LoVo (cell line): ENCODE data around the gene C12orf42.
A peak's percentile ranks its signal among the peaks of the same experiment; 100 is the strongest.

Experiments
- DNase-seq: peaks from one replicate; pipeline ENCODE4 v3.0.0-alpha.2; 2016; ENCODE audit warnings: low spot score

Gene C12orf42

GRCh38 chr12:103423516-103423910, 72.3 kb downstream of the C12orf42 start:
- DNase-seq = no peak

- DNase-seq = no peak
Observed at GRCh38 chr12:103422746-103423515, 72.8 kb downstream of the C12orf42 start.

DNA sequence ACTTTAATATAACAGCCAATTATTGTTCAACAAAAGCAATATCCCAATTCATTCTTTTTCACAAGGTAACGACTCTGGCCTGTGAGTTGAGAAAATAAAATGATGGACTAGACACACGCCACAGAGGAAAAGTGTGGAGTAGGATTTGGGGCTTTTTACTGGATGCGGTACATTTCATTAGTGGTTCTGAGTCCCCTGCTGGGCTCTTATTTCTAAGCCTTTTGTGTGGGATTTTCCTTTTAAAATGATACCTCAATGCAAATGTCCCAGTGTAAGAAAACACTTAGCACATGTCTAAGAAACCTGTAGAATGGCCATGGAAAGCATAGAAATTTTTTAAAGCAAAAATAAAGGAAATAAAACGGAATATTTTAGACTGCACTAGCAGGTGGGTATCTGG, 73.4 kb downstream of the C12orf42 start:
- no peak for DNase-seq

- no peak for DNase-seq
Observed at GRCh38 chr12:103421402-103421801, 74.4 kb downstream of the C12orf42 start.

GRCh38 chr12:103415681-103416080, 80.1 kb downstream of the C12orf42 start:
- no peak for DNase-seq

DNA sequence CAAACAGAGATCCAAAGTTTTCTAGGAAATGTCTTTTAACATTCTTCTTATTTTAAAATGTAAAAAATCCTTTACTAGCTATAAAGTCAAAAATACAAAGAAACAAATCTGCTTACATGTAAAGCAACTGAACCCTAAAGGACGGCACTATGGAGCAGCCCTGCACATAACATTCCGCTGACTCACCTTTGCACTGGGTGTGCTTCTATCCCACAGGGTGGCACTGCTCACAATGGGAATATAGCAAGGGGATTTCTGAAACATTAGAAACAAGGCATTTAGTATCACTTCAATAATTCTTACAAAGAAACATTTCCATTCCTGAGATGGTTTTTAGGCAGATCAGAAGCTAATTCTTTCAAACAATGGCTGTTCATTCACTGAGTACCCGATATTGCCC, 94.3 kb downstream of the C12orf42 start:
- peak; percentile 76 for DNase-seq

DNA sequence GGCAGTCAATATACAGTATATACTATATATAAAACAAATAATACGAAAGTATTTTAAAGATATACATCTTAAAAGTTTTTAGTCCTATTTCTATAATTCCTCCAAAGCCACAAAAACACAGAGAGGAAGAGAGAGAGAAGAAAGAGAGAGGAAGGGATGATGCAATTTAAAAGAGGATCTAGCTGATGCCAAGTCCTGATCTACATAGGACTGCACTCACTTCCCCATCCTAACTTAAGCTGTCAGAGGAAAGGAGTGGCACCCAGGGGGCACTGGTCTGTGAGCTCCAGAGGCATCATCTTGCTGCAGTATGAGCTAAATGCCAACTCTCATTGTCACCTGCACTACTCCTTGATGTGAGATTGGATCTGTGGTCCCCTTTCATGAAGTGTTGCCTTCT, 95.8 kb downstream of the C12orf42 start:
- DNase-seq = no peak

- no peak for DNase-seq
Observed at GRCh38 chr12:103397536-103397935, 98.2 kb downstream of the C12orf42 start.

DNA sequence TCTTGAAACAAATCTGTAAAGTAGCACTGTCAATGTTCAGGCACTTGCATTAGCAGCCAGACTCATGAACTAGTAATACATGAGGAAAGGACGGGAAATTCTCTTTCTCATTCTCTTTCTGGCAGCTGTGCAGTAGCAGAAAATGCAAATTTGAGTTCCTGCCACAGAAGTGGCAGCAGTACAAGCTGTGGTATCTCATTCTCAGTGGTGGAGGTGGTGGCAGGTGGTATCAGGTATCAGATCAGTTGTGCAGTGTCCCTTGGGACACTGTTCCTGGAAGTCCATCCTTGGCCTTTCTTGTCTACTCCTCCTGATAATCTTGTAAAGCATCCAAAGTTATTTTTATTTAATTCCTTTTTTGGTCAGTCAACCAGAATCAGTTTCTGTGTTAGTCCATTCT, 103.0 kb downstream of the C12orf42 start:
- DNase-seq = no peak

- DNase-seq = no peak
Observed at GRCh38 chr12:103391103-103391502, 104.7 kb downstream of the C12orf42 start.

DNA sequence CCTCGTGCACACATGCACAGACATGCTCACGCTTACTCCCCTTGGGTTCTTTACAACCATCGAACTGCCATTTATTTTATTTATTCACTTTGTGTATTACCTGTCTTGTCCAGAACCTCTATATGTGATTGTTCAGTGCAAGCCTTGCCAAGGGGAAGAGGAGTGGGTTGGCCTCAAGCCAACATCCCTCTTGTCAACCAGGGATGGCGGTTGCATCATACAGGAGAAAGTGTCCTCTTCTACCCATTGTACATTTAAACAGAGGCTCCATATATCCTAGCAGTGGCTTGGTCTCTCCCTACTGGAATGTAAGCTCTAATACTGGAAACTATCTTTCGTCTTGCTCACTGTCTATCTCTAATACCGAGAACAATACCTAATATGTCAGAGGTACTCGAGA, 108.4 kb downstream of the C12orf42 start:
- peak; percentile 12 for DNase-seq

DNA sequence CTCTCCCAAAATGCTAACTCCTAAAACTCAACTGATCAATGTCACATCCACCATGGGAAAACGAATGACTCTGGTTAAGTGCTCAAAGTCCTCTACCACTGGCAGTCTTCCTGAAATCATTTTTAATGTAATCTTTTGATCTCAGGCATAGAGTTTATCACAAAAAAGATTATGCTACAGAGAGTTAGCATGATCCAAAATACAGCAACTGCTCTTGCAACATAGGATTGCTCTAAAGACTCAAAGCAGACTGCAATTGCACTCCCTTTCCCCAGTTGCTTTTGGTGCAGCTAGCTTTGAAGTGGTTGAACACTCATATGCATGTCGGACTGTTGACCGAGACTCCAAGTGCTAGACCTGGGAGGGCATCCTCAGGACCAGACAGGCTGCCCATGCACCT, 109.3 kb downstream of the C12orf42 start:
- DNase-seq = no peak

- no peak for DNase-seq
Observed at GRCh38 chr12:103382736-103383346, 112.9 kb downstream of the C12orf42 start.

- no peak for DNase-seq
Observed at GRCh38 chr12:103382119-103382518, 113.6 kb downstream of the C12orf42 start.

DNA sequence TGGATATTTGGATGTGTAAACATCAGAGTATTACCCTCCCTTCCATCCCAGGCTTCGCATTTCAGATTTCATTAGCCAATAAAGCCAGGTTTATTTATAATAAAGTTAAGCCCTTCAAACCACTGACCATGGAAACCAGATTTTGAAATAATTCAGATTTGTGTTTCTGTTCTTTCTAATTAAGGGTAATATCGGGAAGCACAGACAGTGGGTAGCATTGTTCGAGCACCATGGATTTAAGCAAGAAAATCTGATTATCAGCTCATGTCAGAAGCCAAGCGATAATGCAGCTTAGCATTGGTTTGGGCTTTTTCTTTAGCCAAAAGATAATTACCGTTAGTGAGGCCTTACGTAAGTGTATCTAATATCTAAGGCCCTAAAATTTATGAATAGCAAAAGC, 116.1 kb downstream of the C12orf42 start:
- DNase-seq = no peak

DNA sequence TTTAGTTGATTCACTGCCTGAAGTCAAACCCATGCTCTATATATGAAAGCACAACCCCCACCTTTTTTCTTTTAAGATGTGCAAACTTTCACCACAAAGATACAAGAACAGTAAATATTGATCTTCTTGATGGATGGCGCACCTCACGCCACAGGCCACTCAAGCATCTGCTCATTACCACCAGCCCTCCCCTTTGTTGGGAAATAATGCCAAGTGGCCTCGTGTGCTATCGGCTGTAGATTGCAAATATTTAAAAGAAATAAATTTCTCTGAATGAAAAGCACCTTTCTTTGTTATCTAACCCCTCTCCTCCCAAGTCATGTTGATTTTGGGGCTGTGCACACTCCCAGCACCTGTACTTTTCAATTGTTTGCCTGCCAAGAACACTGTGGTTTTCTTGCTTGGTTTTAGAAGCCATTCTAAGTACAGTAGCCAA, 122.7 kb downstream of the C12orf42 start:
- no peak for DNase-seq

DNA sequence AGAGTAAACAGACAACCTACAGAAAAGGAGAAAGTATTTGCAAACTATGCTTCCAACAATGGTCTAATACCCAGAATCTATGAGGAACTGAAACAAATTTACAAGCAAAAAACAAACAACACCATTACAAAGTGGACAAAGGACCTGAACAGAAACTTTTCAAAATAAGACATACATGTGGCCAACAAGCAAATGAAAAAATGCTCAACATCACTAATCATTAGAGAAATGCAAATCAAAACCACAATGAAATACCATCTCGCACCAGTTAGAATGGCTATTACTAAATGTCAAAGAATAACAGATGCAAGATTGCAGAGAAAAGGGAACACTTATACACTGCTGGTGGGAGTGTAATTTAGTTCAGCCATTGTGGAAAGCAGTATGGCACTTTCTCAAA, 125.8 kb downstream of the C12orf42 start:
- DNase-seq = no peak

- no peak for DNase-seq
Observed at GRCh38 chr12:103368167-103368566, 127.6 kb downstream of the C12orf42 start.

DNA sequence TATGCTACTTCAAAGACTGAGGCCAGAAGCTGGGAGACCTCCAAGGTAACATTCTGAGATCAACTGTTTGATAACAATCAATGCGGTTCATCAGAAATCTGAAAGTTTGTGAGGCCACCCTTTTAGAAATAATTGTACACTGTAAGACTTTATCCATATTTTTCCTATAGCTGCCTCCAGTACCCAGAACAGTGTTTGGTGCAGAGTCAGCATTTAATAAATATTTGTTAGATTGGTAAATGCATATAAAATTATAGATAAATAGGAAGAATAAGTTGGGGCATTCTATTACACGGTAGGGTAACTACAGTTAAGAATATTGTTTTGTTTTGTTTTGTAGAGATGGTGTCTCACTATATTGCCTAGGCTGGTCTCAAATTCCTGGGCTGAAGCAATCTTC, 141.4 kb downstream of the C12orf42 start:
- no peak for DNase-seq

GRCh38 chr12:103353913-103354312, 141.9 kb downstream of the C12orf42 start:
- no peak for DNase-seq

GRCh38 chr12:103350116-103350515, 145.7 kb downstream of the C12orf42 start:
- DNase-seq = no peak

GRCh38 chr12:103348935-103349334, 146.8 kb downstream of the C12orf42 start:
- no peak for DNase-seq

- DNase-seq = no peak
Observed at GRCh38 chr12:103336940-103337339, 158.8 kb downstream of the C12orf42 start.

DNA sequence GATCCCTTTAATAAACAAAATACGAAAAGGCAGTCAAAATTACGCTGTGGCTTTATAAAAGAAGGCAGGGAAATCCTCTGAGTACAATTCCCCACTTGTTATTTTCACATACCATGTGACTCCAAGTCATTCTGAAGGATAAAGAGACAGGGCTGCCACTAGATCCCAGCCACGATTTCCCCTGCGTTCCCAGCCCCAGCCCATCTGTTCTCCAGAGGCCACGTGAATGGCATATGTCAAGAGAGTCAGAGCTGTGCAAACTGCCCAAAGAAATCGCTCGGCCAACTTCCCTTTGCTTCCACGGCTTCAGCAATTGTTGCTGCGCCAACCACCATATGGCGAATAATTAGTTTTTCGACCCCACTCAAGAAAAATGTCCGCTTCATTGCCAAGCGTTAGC, 161.3 kb downstream of the C12orf42 start:
- DNase-seq = no peak
